ENCODE measurements around the gene ZFP14.

ZFP14 gene

GRCh38 chr19:36378625-36379509 lies at the start of gene ZFP14:
ZFP14 (minus strand) TSS chr19:36379201; CDS start chr19:36367892, 11,309 bp downstream.
- DNase-seq: peak; percentile 48 to 87

DNA sequence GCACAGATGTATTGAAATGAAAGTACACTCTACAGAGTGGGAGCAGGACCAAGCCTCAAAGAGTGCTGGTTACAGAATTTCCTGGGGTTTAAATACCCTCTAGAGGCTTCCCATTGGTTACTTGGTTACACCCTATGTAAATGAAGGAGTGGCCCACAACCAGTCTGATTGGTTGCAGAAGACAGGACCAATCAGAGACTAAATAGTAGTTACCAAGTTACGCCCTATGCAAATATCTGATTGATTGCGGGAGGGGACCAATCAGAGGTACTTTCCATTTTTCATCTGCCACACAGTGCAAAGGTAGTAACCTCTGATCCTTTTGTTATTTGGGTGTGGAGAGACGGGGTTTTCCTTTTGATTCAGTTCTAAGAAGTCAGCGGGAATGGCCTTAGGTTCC lies 44.9 kb upstream of the ZFP14 start:
- no peak for DNase-seq

- DNase-seq: no peak
These were observed 42.9 kb upstream of the ZFP14 start for GRCh38 chr19:36421749-36422481.

DNA sequence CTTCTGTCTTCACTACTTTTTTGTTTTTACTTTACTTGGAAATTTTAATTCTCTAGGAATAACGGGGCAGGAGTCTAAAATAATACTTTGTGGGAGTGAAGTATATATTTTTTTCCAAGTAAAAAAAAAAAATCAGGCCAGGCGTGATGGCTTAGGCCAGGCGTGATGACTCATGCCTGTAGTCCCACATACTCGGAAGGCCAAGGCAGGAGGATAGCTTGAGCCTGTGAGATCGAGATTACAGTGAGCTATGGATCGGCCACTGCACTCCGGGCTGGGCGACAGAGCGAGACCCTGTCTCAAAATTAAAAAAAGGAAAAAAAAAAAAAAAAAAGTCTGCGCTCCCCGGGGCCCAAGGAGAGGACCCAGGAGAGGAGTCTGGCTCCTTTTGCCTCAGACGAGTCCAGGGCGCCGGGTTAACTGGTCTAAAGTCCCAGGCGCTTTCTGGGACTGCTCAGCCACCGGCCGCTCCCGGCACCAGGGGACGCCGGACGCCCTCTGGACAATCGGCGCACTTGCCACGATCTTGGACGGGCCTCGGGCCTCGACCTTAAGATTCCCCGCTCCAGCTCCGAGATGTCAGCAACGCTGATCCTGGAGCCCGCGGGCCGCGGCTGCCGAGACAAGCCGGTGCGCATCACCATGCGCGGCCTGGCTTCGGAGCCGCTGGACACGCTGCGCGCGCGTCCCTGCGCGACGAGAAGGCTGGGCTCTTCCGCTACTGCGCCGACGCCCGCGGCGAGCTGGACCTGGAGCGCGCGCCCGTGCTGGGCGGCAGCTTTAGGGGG lies 42.2 kb upstream of the ZFP14 start:
- DNase-seq: no peak

DNA sequence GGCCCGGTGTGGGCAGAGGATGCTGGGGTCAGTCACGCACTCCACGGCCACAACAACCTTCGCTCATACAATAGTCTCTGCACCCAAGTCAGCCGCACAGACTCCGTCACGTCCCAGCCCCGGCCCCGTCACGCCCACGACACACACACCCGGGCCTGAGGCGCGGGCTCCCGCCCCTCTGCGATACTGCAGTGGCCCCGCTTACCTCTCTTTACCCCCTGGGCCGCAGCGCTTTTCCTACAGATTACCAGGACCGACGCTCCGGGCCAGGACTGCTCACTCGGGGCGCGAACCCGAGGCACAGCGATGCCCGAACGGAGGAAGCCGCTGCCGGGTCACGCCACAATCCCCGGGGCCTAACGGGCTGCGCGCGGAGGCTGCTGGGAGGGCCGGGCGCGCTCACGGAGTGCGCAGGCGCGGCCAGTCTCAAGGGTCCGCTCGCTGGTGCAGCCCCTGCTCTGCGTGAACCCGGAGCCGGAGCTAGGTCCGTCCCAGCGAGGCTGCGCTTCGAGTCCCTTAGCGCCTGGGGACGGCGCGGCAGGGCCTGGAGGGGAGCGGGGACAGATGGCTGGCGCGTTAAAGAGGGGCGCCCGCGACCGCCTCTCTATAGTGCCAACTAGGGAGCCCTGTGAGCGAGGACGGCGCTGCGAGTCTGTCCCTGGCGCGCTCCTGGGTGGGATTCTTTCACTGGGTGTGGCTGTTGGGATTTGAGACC lies 39.4 kb upstream of the ZFP14 start, which contains the start of gene ZFP82:
Gene ZFP82 (minus strand): TSS at position 358 of the 715 bp plus-strand sequence. CDS start 8,855 bp downstream, outside the sequence.
- peak in 1 of 2 experiments; percentile 32 for DNase-seq

- DNase-seq: no peak
These were observed 38.8 kb upstream of the ZFP14 start for GRCh38 chr19:36417752-36418286.

DNA sequence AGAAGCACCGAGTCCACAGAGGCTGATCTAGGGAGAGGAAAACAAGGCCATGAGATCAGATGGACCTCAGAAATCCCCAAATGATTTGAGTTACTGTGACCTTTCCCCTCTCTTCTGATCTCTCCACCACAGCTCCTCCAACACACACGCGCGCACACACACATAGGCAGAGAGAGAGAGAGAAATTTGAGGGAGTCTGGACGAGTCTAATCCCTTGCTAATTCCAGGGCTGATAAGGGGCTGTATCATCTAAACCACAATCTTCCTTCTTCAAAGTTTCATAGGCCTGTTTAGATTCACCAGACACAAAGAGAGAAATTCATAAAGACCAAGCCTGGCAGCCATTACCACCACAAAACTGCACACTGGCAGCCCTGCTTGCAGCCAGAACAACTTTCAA lies 30.8 kb upstream of the ZFP14 start:
- DNase-seq: no peak

GRCh38 chr19:36408101-36408500 lies 29.1 kb upstream of the ZFP14 start:
- no peak for DNase-seq

DNA sequence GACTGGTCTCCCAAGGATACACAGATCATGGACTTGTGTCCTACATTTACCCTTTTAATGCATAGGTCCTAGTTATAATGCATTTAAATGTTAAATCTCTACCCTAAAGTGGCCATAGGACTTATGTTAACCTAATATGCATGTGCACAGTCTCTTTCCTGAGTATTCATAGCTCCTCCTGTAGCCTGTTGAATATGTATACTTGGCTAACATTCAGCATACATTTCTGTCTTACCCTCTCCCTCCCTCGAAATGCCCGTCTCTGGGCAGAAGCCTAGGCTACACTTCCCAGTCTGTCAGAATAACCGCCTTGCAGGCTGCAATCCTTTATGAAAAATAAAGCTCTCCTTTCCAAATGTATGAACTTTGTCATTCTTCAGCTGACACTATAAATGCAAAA lies 25.5 kb upstream of the ZFP14 start:
- no peak for DNase-seq

DNA sequence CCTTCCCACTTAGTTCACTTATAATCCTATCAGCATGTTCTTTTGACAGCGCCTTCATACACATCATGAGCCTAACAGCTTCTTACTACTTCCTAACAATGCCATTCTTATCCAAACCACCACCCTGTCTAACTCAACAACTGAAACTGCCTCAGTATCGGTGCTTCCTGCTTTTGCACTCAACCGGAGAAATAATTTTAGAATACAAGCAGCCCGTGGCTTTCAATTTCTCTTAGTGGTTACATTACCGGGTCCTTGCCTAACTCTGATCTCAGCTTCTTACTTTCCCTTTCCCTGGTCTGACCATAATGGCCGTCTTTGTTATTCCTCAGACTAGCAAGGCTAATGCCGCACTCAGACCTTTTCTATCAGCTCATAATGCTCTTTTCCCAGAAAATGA lies 22.5 kb upstream of the ZFP14 start:
- no peak for DNase-seq

- no peak for DNase-seq
These were observed 19.6 kb upstream of the ZFP14 start for GRCh38 chr19:36398571-36398970.

GRCh38 chr19:36392916-36393673 lies 14.1 kb upstream of the ZFP14 start:
- DNase-seq: no peak

DNA sequence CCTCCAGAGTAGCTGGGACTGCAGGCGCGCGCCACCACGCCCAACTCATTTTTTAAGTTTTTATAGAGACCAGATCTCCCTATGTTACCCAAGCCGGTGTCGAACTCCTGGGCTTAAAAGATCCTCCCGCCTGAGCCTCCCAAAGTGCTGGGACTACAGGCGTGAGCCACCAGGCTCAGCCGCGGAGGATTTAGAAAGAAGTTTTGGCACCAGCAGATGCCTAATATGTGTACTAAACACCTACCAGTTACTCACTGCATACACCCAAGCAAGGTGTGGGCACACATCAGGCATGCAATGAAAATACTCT lies 464 bp upstream of the ZFP14 start:
- no peak for DNase-seq

GRCh38 chr19:36377541-36378178 lies 1.3 kb downstream of the ZFP14 start:
- DNase-seq: no peak

- DNase-seq: no peak
These were observed 5.3 kb downstream of the ZFP14 start for GRCh38 chr19:36373638-36374156.

GRCh38 chr19:36371886-36372285 lies 7.1 kb downstream of the ZFP14 start:
- no peak for DNase-seq

- DNase-seq: no peak
These were observed 15.2 kb downstream of the ZFP14 start for GRCh38 chr19:36363845-36364244.

DNA sequence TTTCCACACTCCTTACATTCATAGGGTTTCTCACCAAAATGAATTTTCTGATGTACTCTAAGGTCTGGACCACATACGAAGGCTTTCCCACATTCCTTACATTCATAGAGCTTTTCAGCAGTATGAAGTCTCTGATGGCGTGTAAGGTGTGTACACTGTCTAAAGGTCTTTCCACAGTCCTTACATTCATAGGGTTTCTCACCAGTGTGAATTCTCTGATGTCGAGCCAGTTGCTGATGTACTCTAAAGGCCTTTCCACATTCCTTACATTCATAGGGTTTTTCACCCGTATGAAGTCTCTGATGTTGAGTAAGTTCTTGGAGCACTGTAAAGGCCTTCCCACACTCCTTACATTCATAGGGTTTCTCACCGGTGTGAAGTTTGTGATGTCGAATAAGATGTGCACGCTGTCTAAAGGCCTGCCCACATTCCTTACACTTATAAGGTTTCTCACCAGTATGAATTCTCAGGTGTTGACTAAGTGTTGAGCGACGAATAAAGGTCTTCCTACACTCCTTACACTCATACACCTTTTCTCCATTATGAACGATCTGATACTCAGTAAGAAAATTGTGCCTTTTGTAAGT lies 38.1 kb downstream of the ZFP14 start:
- no peak for DNase-seq

DNA sequence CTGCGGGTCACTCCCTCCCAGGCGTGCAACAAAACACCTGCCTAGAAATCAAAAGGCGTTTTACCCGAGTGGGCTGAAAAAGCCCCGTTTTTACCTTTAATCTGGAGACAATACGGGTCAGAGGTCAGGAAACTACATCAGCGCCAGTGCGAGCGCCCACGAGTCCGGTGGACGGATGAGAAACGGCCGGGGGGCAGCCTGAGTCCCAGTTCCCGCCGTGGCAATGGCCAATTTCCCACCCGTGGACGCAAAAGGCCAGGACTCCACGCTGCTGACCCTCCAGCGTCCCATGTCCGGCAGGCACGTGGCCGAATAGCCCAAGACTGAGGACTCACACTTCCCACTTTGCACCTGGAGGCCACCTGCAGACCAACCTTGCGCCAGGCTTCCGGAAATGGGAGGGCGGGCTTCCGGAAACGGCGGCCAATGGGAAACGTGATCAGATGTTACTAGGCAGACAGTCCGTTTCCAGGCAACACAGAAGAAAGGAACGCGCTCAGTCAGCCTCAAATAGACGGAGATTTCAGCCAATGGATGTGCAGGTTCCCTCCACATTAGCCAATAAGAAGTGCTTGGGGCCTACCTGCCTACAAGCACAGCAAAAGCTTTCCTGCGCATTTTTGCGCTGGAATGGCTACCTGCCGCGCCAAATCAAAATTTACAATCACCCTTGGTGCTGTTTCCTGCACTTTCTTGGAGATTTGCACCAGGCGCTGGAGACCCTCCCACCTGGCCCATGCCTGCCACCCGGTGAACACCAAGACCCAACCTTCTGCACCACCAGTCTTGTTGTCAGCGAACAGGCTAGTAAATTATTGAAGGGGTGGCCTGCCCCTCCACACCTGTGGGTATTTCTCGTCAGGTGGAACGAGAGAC lies 47.4 kb downstream of the ZFP14 start:
- peak; percentile 85 to 95 for DNase-seq

All from cerebellar nuclear complex (tissue), 1 donor.